Epidermal melanocyte (primary cell): ENCODE measurements around the gene CCNB1IP1.
A peak's percentile ranks its signal among the peaks of the same experiment; 100 is the strongest.
"Not testable (repeated sequence)": the region's sequence is repeated elsewhere in the genome, so short reads cannot be mapped to it uniquely, and the experiment has no call there.

Experiments
- DNase-seq: peaks from one replicate; pipeline ENCODE4 v3.0.0; 2011; ENCODE audit warnings: low spot score; ENCODE audit not compliant: insufficient read length

Gene CCNB1IP1

GRCh38 chr14:20332431-20332787 lies 670 bp downstream of the CCNB1IP1 start:
- no peak for DNase-seq

- DNase-seq: no peak
These were observed 1.9 kb downstream of the CCNB1IP1 start for GRCh38 chr14:20331053-20331613.

GRCh38 chr14:20329355-20329754 lies 3.7 kb downstream of the CCNB1IP1 start:
- no peak for DNase-seq

GRCh38 chr14:20328705-20329104 lies 4.4 kb downstream of the CCNB1IP1 start:
- DNase-seq: no peak

- DNase-seq: peak; percentile 71
These were observed 5.8 kb downstream of the CCNB1IP1 start for GRCh38 chr14:20327005-20327869.

GRCh38 chr14:20317720-20318119 lies 15.4 kb downstream of the CCNB1IP1 start:
- DNase-seq: no peak

- DNase-seq: no peak
These were observed 19.1 kb downstream of the CCNB1IP1 start for GRCh38 chr14:20314026-20314425.

GRCh38 chr14:20306079-20306423 lies 27.0 kb downstream of the CCNB1IP1 start:
- DNase-seq: no peak

GRCh38 chr14:20305265-20306078 lies 27.6 kb downstream of the CCNB1IP1 start, which contains the start of gene TTC5:
Gene TTC5, minus strand, starts transcription at chr14:20305951. Its CDS starts 14 bp downstream, at chr14:20305937.
- DNase-seq: peak; percentile 88

- DNase-seq: no peak
These were observed 30.9 kb downstream of the CCNB1IP1 start for GRCh38 chr14:20302042-20302755.

- DNase-seq: no peak
These were observed 38.0 kb downstream of the CCNB1IP1 start for GRCh38 chr14:20295067-20295466.

- no peak for DNase-seq
These were observed 38.4 kb downstream of the CCNB1IP1 start for GRCh38 chr14:20294636-20295035.

GRCh38 chr14:20281998-20282397 lies 51.1 kb downstream of the CCNB1IP1 start:
- not testable (repeated sequence) for DNase-seq

GRCh38 chr14:20280265-20280664 lies 52.8 kb downstream of the CCNB1IP1 start:
- DNase-seq: not testable (repeated sequence)

- no peak for DNase-seq
These were observed 54.7 kb downstream of the CCNB1IP1 start for GRCh38 chr14:20278414-20278813.

- no peak for DNase-seq
These were observed 55.7 kb downstream of the CCNB1IP1 start for GRCh38 chr14:20277409-20277808.

GRCh38 chr14:20274062-20274461 lies 59.0 kb downstream of the CCNB1IP1 start:
- no peak for DNase-seq

- not testable (repeated sequence) for DNase-seq
These were observed 68.7 kb downstream of the CCNB1IP1 start for GRCh38 chr14:20264361-20264760.

GRCh38 chr14:20262642-20263128 lies 70.4 kb downstream of the CCNB1IP1 start:
- DNase-seq: peak; percentile 50
